HepG2 (cell line): ENCODE data around the gene HHATL. TPM values are rescaled to one million over a fixed set of nuclear protein-coding genes. Genes with fewer than 3 reads are reported as not detected.

Experiments
- ARHGAP35 ChIP-seq: sonication (generic); formaldehyde crosslinking; IDR thresholded peaks from 2 replicates; pipeline ENCODE4 v1.9.0; 2022; ENCODE audit warnings: mild to moderate bottlenecking, inconsistent platforms, moderate library complexity, missing genetic modification reagents, borderline replicate concordance
- BORCS8-MEF2B ChIP-seq: sonication (generic); formaldehyde crosslinking; IDR thresholded peaks from 2 replicates; pipeline ENCODE4 v1.8.0; 2022; ENCODE audit warnings: mild to moderate bottlenecking, missing genetic modification reagents
- FOSL2 ChIP-seq: sonication (generic); formaldehyde crosslinking; IDR thresholded peaks from 2 replicates; pipeline ENCODE4 v1.4.0; 2020; ENCODE audit warnings: missing genetic modification reagents
- FOXO1 ChIP-seq: sonication (generic); formaldehyde crosslinking; IDR thresholded peaks from 2 replicates; pipeline ENCODE4 v1.4.0; 2020; ENCODE audit warnings: missing genetic modification reagents
- ISL2 ChIP-seq: sonication (generic); formaldehyde crosslinking; IDR thresholded peaks from 2 replicates; pipeline ENCODE4 v1.5.0; 2020; ENCODE audit warnings: missing genetic modification reagents
- MAFK ChIP-seq, 2 experiments: IDR thresholded peaks in 1 of 2; conservative IDR thresholded peaks in 1 of 2; 2 replicates each; pipeline ENCODE4 v1.6.1; 2011; ENCODE audit warnings: improper control_type of control experiment in 2 of 2, low read length in 2 of 2
- POLR2A ChIP-seq, 2 experiments: IDR thresholded peaks; 2 replicates each; pipeline ENCODE4 v1.6.1; 2011; ENCODE audit warnings: low read depth in 2 of 2, low read length in 2 of 2, mild to moderate bottlenecking in 1 of 2, moderate library complexity in 1 of 2; ENCODE audit not compliant: insufficient read depth in 1 of 2
- ZBTB1 ChIP-seq: sonication (generic); formaldehyde crosslinking; IDR thresholded peaks from 2 replicates; pipeline ENCODE4 v1.4.0; 2020; ENCODE audit warnings: missing genetic modification reagents, borderline replicate concordance
- ZNF354B ChIP-seq: sonication (generic); formaldehyde crosslinking; IDR thresholded peaks from 2 replicates; pipeline ENCODE4 v1.8.0; 2022; ENCODE audit warnings: mild to moderate bottlenecking, missing genetic modification reagents
- ZNF558 ChIP-seq: sonication (generic); formaldehyde crosslinking; IDR thresholded peaks from 2 replicates; pipeline ENCODE4 v1.9.0; 2022; ENCODE audit warnings: mild to moderate bottlenecking, missing genetic modification reagents, borderline replicate concordance
- ZNF879 ChIP-seq: sonication (generic); formaldehyde crosslinking; IDR thresholded peaks from 2 replicates; pipeline ENCODE4 v1.8.1; 2023; ENCODE audit warnings: missing genetic modification reagents
- polyA plus RNA-seq, 8 experiments: library from polyadenylated mRNA; depleted of rRNA in 3 of 8; stranded (reverse) in 7 of 8; unstranded in 1 of 8; fragments of >200 nt; fragmentation: Illumina TruSeq in 4 of 8; extraction: Trizol in 4 of 8; gene quantifications; 2 replicates each; pipeline versions ENCODE4 v1.2.1 to v1.2.3, GENCODE V29; 2011 to 2016; ENCODE audit warnings: low read depth in 4 of 8, missing spikeins in 1 of 8, mixed read lengths in 1 of 8; ENCODE audit not compliant: insufficient read depth in 1 of 8
- total RNA-seq, 5 experiments: library from RNA; depleted of rRNA; stranded (reverse); fragments of >200 nt; fragmentation: Illumina TruSeq; extraction: Trizol; gene quantifications; 2 replicates each; pipeline ENCODE4 v1.2.3, GENCODE V29; 2016; ENCODE audit warnings: low read depth in 1 of 5
- TF ChIP-seq, protein P1 (sequence below): IDR thresholded peaks from 2 replicates; pipeline ENCODE4 v1.4.0; 2020; ENCODE audit warnings: mild to moderate bottlenecking, missing genetic modification reagents
- TF ChIP-seq, protein P2 (sequence below), 2 experiments: fragments of 450-650 bp in 1 of 2; sonication (generic) in 1 of 2; formaldehyde crosslinking in 1 of 2; IDR thresholded peaks; 2 replicates each; pipeline versions ENCODE4 v1.6.1 to v1.8.0; 2016 to 2022; ENCODE audit warnings: antibody characterized with exemption in 1 of 2, mild to moderate bottlenecking in 1 of 2, missing genetic modification reagents in 1 of 2
- TF ChIP-seq, protein P3 (sequence below): sonication (generic); formaldehyde crosslinking; IDR thresholded peaks from 2 replicates; pipeline ENCODE4 v1.5.0; 2020; ENCODE audit warnings: mild to moderate bottlenecking, missing genetic modification reagents

The HHATL gene
- total and polyA plus RNA-seq, 2 of the 13 experiments (the other 11 are each of a cell fraction or from before 2014, with no cell fraction given), result 0.26 TPM; not detected in 1

DNA sequence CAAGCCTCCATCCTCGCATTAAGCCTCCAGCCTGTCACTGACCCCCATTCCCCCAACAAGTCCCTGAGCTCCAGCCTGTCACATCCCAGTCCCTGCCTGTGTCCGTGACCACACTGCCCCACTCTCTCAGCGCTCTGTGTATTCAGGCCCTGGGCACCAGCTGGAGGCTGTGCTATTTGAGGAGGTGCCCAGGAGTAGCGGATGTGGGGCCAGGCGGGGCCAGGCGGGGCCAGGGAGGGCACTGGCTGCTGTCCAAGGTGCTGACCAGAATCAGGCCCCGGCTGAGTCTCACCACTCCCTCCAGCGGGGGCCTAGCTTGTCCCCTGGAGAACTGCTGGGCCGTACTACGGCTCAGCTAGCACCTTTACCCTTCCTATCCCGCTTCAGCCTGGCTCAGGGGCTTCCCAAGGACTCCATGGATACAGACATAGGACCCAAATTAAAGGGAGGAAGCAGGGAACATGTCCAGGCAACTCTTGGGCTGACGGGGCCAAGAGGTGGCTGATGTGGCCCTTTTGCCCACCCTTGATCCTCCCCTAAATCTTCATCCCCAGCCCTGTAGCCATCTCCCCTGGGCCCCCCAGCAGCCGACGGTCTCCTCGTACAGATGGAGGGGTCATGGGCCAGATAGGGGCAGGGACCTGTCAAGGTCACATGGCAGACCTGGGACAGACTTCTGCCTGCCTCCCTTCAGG, 1.1 kb downstream of the HHATL start (continued):
- TF ChIP-seq, protein P1, sequence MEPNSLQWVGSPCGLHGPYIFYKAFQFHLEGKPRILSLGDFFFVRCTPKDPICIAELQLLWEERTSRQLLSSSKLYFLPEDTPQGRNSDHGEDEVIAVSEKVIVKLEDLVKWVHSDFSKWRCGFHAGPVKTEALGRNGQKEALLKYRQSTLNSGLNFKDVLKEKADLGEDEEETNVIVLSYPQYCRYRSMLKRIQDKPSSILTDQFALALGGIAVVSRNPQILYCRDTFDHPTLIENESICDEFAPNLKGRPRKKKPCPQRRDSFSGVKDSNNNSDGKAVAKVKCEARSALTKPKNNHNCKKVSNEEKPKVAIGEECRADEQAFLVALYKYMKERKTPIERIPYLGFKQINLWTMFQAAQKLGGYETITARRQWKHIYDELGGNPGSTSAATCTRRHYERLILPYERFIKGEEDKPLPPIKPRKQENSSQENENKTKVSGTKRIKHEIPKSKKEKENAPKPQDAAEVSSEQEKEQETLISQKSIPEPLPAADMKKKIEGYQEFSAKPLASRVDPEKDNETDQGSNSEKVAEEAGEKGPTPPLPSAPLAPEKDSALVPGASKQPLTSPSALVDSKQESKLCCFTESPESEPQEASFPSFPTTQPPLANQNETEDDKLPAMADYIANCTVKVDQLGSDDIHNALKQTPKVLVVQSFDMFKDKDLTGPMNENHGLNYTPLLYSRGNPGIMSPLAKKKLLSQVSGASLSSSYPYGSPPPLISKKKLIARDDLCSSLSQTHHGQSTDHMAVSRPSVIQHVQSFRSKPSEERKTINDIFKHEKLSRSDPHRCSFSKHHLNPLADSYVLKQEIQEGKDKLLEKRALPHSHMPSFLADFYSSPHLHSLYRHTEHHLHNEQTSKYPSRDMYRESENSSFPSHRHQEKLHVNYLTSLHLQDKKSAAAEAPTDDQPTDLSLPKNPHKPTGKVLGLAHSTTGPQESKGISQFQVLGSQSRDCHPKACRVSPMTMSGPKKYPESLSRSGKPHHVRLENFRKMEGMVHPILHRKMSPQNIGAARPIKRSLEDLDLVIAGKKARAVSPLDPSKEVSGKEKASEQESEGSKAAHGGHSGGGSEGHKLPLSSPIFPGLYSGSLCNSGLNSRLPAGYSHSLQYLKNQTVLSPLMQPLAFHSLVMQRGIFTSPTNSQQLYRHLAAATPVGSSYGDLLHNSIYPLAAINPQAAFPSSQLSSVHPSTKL (CRISPR knock-in tag), result peak; percentile 59
- TF ChIP-seq ZNF354B (CRISPR knock-in tag), result no peak
- peak; percentile 95 for TF ChIP-seq BORCS8-MEF2B
- TF ChIP-seq POLR2A (IDR thresholded peaks at IDR 0.05; ENCODE audit: insufficient read depth in 1 of 2, low read depth in 2 of 2, low read length in 2 of 2), result no peak
- TF ChIP-seq, protein P2, sequence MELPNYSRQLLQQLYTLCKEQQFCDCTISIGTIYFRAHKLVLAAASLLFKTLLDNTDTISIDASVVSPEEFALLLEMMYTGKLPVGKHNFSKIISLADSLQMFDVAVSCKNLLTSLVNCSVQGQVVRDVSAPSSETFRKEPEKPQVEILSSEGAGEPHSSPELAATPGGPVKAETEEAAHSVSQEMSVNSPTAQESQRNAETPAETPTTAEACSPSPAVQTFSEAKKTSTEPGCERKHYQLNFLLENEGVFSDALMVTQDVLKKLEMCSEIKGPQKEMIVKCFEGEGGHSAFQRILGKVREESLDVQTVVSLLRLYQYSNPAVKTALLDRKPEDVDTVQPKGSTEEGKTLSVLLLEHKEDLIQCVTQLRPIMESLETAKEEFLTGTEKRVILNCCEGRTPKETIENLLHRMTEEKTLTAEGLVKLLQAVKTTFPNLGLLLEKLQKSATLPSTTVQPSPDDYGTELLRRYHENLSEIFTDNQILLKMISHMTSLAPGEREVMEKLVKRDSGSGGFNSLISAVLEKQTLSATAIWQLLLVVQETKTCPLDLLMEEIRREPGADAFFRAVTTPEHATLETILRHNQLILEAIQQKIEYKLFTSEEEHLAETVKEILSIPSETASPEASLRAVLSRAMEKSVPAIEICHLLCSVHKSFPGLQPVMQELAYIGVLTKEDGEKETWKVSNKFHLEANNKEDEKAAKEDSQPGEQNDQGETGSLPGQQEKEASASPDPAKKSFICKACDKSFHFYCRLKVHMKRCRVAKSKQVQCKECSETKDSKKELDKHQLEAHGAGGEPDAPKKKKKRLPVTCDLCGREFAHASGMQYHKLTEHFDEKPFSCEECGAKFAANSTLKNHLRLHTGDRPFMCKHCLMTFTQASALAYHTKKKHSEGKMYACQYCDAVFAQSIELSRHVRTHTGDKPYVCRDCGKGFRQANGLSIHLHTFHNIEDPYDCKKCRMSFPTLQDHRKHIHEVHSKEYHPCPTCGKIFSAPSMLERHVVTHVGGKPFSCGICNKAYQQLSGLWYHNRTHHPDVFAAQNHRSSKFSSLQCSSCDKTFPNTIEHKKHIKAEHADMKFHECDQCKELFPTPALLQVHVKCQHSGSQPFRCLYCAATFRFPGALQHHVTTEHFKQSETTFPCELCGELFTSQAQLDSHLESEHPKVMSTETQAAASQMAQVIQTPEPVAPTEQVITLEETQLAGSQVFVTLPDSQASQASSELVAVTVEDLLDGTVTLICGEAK (IDR thresholded peaks at IDR 0.05), result no peak
- TF ChIP-seq, protein P2 (CRISPR knock-in tag; IDR thresholded peaks at IDR 0.05), result peak; percentile 39; the same call in 1 of the 2 replicates
- peak; percentile 70 for TF ChIP-seq FOXO1 (CRISPR knock-in tag)
- peak; percentile 68; the same call in 1 of the 2 replicates for TF ChIP-seq ZBTB1 (CRISPR knock-in tag)
- peak; percentile 70; the same call in 1 of the 2 replicates for TF ChIP-seq ARHGAP35
- TF ChIP-seq MAFK (conservative IDR thresholded peaks at IDR 0.05 in 1 of 2, IDR thresholded peaks at IDR 0.05 in 1 of 2; ENCODE audit: low read length in 2 of 2), result no peak
- peak; percentile 88; the same call in 1 of the 2 replicates for TF ChIP-seq ZNF879 (CRISPR knock-in tag)
- peak; percentile 71 for TF ChIP-seq ISL2
- TF ChIP-seq, protein P3, sequence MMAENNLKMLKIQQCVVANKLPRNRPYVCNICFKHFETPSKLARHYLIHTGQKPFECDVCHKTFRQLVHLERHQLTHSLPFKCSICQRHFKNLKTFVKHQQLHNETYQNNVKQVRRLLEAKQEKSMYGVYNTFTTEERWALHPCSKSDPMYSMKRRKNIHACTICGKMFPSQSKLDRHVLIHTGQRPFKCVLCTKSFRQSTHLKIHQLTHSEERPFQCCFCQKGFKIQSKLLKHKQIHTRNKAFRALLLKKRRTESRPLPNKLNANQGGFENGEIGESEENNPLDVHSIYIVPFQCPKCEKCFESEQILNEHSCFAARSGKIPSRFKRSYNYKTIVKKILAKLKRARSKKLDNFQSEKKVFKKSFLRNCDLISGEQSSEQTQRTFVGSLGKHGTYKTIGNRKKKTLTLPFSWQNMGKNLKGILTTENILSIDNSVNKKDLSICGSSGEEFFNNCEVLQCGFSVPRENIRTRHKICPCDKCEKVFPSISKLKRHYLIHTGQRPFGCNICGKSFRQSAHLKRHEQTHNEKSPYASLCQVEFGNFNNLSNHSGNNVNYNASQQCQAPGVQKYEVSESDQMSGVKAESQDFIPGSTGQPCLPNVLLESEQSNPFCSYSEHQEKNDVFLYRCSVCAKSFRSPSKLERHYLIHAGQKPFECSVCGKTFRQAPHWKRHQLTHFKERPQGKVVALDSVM (CRISPR knock-in tag), result no peak
- TF ChIP-seq FOSL2 (CRISPR knock-in tag), result peak; percentile 55; the same call in 1 of the 2 replicates
- TF ChIP-seq ZNF558 (CRISPR knock-in tag), result peak; percentile 76; the same call in 1 of the 2 replicates
